Loucy (cell line): ENCODE data around the gene DOCK9.

ENCODE experiments used
- EZH2phosphoT487 ChIP-seq: fragments of 200-600 bp; IDR thresholded peaks from 2 replicates; pipeline ENCODE4 v1.6.1; 2018; ENCODE audit warnings: antibody characterized with exemption, mild to moderate bottlenecking, moderate library complexity, borderline replicate concordance
- TF ChIP-seq, protein P1 (sequence below): fragments of 200-600 bp; sonication (generic); conservative IDR thresholded peaks from 2 replicates; pipeline ENCODE4 v1.5.1; 2014; ENCODE audit warnings: mild to moderate bottlenecking, antibody characterized with exemption, low read length

- TF ChIP-seq, protein P1, sequence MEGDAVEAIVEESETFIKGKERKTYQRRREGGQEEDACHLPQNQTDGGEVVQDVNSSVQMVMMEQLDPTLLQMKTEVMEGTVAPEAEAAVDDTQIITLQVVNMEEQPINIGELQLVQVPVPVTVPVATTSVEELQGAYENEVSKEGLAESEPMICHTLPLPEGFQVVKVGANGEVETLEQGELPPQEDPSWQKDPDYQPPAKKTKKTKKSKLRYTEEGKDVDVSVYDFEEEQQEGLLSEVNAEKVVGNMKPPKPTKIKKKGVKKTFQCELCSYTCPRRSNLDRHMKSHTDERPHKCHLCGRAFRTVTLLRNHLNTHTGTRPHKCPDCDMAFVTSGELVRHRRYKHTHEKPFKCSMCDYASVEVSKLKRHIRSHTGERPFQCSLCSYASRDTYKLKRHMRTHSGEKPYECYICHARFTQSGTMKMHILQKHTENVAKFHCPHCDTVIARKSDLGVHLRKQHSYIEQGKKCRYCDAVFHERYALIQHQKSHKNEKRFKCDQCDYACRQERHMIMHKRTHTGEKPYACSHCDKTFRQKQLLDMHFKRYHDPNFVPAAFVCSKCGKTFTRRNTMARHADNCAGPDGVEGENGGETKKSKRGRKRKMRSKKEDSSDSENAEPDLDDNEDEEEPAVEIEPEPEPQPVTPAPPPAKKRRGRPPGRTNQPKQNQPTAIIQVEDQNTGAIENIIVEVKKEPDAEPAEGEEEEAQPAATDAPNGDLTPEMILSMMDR = no peak
- no peak for TF ChIP-seq EZH2phosphoT487
Observed at GRCh38 chr13:98775844-98776598, 201.8 kb downstream of the DOCK9 start.
